GM19438 (cell line): ENCODE data around the gene IRS2.

Experiments used
- ATAC-seq: cut with Tn5 transposase; IDR thresholded peaks from one replicate; pipeline ENCODE4 v1.9.1; 2021; ENCODE audit warnings: low read depth; ENCODE audit not compliant: unreplicated experiment

Gene IRS2

GRCh38 chr13:109809216-109809932 is 23.0 kb upstream of the IRS2 start:
- no peak for ATAC-seq

GRCh38 chr13:109807345-109807744 is 21.0 kb upstream of the IRS2 start:
- ATAC-seq, result no peak

GRCh38 chr13:109804654-109805053 is 18.3 kb upstream of the IRS2 start:
- ATAC-seq, result no peak

- ATAC-seq, result no peak
Observed at GRCh38 chr13:109803825-109804224, 17.4 kb upstream of the IRS2 start.

GRCh38 chr13:109802936-109803335 is 16.6 kb upstream of the IRS2 start:
- no peak for ATAC-seq

GRCh38 chr13:109795011-109795410 is 8.6 kb upstream of the IRS2 start:
- no peak for ATAC-seq

GRCh38 chr13:109794095-109794494 is 7.7 kb upstream of the IRS2 start:
- ATAC-seq, result no peak

GRCh38 chr13:109792416-109793059 is 6.2 kb upstream of the IRS2 start:
- no peak for ATAC-seq

- ATAC-seq, result no peak
Observed at GRCh38 chr13:109790942-109791605, 4.7 kb upstream of the IRS2 start.

GRCh38 chr13:109790086-109790485 is 3.7 kb upstream of the IRS2 start:
- no peak for ATAC-seq

GRCh38 chr13:109789262-109789661 is 2.9 kb upstream of the IRS2 start:
- no peak for ATAC-seq

- no peak for ATAC-seq
Observed at GRCh38 chr13:109788372-109789111, 2.2 kb upstream of the IRS2 start.

- peak; percentile 14 for ATAC-seq
Observed at GRCh38 chr13:109787135-109787954, 962 bp upstream of the IRS2 start.

GRCh38 chr13:109785892-109786450 is 412 bp downstream of the IRS2 start:
- ATAC-seq, result peak; percentile 16

GRCh38 chr13:109785141-109785891 is 1.1 kb downstream of the IRS2 start:
- ATAC-seq, result no peak

- no peak for ATAC-seq
Observed at GRCh38 chr13:109784590-109785140, 1.7 kb downstream of the IRS2 start.

- ATAC-seq, result no peak
Observed at GRCh38 chr13:109783815-109784589, 2.4 kb downstream of the IRS2 start.

GRCh38 chr13:109783447-109783814 is 3.0 kb downstream of the IRS2 start:
- ATAC-seq, result no peak
